Naive thymus-derived CD4-positive, alpha-beta T cell (primary cell): ENCODE results near the gene ABHD17B. TPM values are rescaled to one million over a fixed set of nuclear protein-coding genes. Genes with fewer than 3 reads are reported as not detected.
A peak's percentile ranks its signal among the peaks of the same experiment; 100 is the strongest.
"Not testable (repeated sequence)": the region's sequence is repeated elsewhere in the genome, so short reads cannot be mapped to it uniquely, and the experiment has no call there.

Experiments used
- ATAC-seq: fragments of 150-1000 bp; cut with Tn5 transposase; 2 replicates; pipeline ENCODE4 v1.10.0; 2021; ENCODE audit warnings: mild to moderate bottlenecking, moderate library complexity
- CTCF ChIA-PET: fragments of 350-600 bp; sonication (Branson Sonifier 250); formaldehyde crosslinking; loops from one replicate; lab custom pipeline; 2021; ENCODE audit warnings: antibody characterized with exemption; lab: Charles Lee
- POLR2A ChIA-PET: fragments of 350-600 bp; sonication (Branson Sonifier 250); formaldehyde crosslinking; loops from one replicate; lab custom pipeline; 2021; ENCODE audit warnings: antibody characterized with exemption, inconsistent platforms; lab: Charles Lee
- DNase-seq, 9 donors: peaks; one replicate each; pipeline versions ENCODE4 v3.0.0 to v3.0.0-alpha.2; 2020 to 2022; ENCODE audit warnings: mixed read lengths in 1 of 9
- H3K27ac ChIP-seq: one replicate; pipeline ENCODE4 v1.7.0; 2013; ENCODE audit warnings: mild to moderate bottlenecking, low read depth, low read length, moderate library complexity
- H3K27me3 ChIP-seq, 2 donors: one replicate each; pipeline ENCODE4 v1.7.0; 2013; ENCODE audit warnings: low read length in 2 of 2, mild to moderate bottlenecking in 2 of 2, moderate library complexity in 2 of 2; ENCODE audit not compliant: control insufficient read depth in 2 of 2, insufficient read depth in 2 of 2
- H3K36me3 ChIP-seq, 3 experiments: 1 replicate in 2 of 3; 2 replicates in 1 of 3; pipeline ENCODE4 v1.7.0; 2013; ENCODE audit warnings: low read length in 3 of 3, mild to moderate bottlenecking in 3 of 3, moderate library complexity in 1 of 3; ENCODE audit not compliant: insufficient read depth in 3 of 3, control insufficient read depth in 2 of 3
- H3K4me1 ChIP-seq, 2 donors: one replicate each; pipeline ENCODE4 v1.7.0; 2013; ENCODE audit warnings: low read length in 2 of 2, mild to moderate bottlenecking in 2 of 2, moderate library complexity in 1 of 2; ENCODE audit not compliant: control insufficient read depth in 2 of 2, insufficient read depth in 2 of 2
- H3K4me3 ChIP-seq: 2 replicates; pipeline ENCODE4 v1.7.0; 2013; ENCODE audit warnings: mild to moderate bottlenecking, low read length
- H3K9me3 ChIP-seq, 3 experiments: 1 replicate in 2 of 3; 2 replicates in 1 of 3; pipeline ENCODE4 v1.7.0; 2013; ENCODE audit warnings: low read length in 3 of 3; ENCODE audit not compliant: control insufficient read depth in 2 of 3
- H3K27ac Mint-ChIP-seq, 9 donors: one replicate each; pipeline ENCODE4 v1.8.0; 2020 to 2022; ENCODE audit warnings: mixed read lengths in 9 of 9, mild to moderate bottlenecking in 8 of 9, moderate library complexity in 5 of 9, inconsistent platforms in 2 of 9
- H3K27me3 Mint-ChIP-seq, 5 donors: one replicate each; pipeline ENCODE4 v1.8.0; 2021 to 2022; ENCODE audit warnings: mixed read lengths in 5 of 5, mild to moderate bottlenecking in 1 of 5
- H3K36me3 Mint-ChIP-seq, 5 donors: one replicate each; pipeline ENCODE4 v1.8.0; 2020 to 2022; ENCODE audit warnings: mixed read lengths in 5 of 5, mild to moderate bottlenecking in 3 of 5, inconsistent platforms in 1 of 5
- H3K4me1 Mint-ChIP-seq, 7 donors: one replicate each; pipeline ENCODE4 v1.8.0; 2020 to 2022; ENCODE audit warnings: mixed read lengths in 7 of 7, mild to moderate bottlenecking in 3 of 7, inconsistent platforms in 1 of 7
- H3K4me3 Mint-ChIP-seq, 10 donors: one replicate each; pipeline ENCODE4 v1.8.0; 2020 to 2022; ENCODE audit warnings: mild to moderate bottlenecking in 10 of 10, mixed read lengths in 10 of 10, moderate library complexity in 6 of 10, inconsistent platforms in 2 of 10
- H3K9me3 Mint-ChIP-seq, 11 donors: one replicate each; pipeline ENCODE4 v1.8.0; 2020 to 2022; ENCODE audit warnings: mixed read lengths in 11 of 11, mild to moderate bottlenecking in 4 of 11, inconsistent platforms in 1 of 11, moderate library complexity in 1 of 11
- intact Hi-C, 2 donors: fragments of 100-400 bp; cut with micrococcal nuclease; formaldehyde crosslinking; loops; one replicate each; pipeline ENCODE4 v1.15.1; 2023
- polyA plus RNA-seq, 2 donors: library from polyadenylated mRNA; unstranded; fragments of 300-500 nt; fragmentation: Illumina TruSeq; gene quantifications; one replicate each; pipeline ENCODE4 v1.2.3, GENCODE V29; 2021
- total RNA-seq, 6 experiments: library from RNA in 5 of 6; stranded (reverse) in 5 of 6; gene quantifications; 1 replicate in 5 of 6; 2 replicates in 1 of 6; pipeline ENCODE4 v1.2.3 and lab custom pipeline; 2021 to 2026

The ABHD17B gene
- total RNA-seq (10 to 100 TPM in 4 of 5 experiments, 1 to 10 TPM in 1; 9.9 to 24.5 (median 18.7) TPM), polyA plus RNA-seq (10 to 100 TPM; 23.6 to 26.1 TPM), total RNA-seq (lab: John Stamatoyannopoulos, UW) (15.7 reads per million, percentile 45 among the genes with 10 or more reads in this experiment)

DNA sequence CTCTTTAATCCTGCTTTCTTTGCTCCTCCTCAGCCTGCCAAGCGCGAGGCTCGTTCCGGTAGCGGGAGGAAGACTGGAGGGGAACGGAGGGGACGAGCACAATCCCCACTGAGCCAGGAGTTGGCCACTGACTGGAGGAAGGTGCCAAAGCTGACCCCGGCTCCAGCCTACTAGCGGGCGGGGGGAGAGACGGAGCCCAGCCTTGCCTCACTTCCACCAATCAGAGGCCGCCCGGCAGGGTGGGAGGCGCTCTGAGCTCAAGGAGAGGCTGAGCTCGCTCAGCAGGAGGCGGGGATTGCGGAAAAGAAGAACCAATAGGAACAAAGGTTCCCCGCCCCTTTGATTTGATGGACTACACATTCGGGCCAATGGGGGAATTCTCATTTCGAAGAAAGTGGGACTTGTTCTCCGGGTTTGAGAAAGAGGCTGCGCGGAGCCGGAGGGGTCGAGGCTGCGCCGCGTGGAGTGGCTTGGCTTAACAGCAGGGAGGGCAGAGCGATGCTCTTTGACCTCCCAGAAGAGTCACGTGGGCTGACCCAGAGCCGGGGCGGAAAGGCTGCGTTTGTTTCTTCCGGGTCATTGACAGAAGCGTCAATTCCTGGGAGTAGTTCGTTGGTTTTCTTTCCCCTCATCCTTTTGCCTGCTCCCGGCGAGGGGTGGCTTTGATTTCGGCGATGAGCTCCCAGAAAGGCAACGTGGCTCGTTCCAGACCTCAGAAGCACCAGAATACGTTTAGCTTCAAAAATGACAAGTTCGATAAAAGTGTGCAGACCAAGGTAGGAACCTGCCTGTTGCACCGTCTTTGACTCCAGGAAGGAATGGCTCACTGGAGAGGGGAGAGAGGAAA lies at the start of gene ABHD17B, which contains the start of gene C9orf85:
ABHD17B (minus strand) TSS at position 133 of the 847 bp plus-strand sequence. CDS start 36,113 bp downstream, outside the sequence.
C9orf85 (plus strand) TSS at position 579 of the 847 bp plus-strand sequence; CDS start at position 675, 96 bp downstream.
- Mint-ChIP-seq H3K27ac (peak within 1 kb of the TSS; percentile 90 to 99 (median 95)), H3K27me3 (no peaks in the 10 kb centered on the region), H3K4me1 (peaks cover 47 to 82% (median 69%) of the 10 kb centered on the region in 7 donors), H3K4me3 (peak within 1 kb of the TSS; percentile 95 to 100 (median 100)), H3K36me3 (peaks cover 0 to 5% (median 0%) of the 10 kb centered on the region in 5 donors), H3K9me3 (no peaks in the 10 kb centered on the region)
- CTCF ChIA-PET: interaction anchor here (1.0 to 1.2 kb wide), 4 partner anchors 13 to 128 kb away, joined by 4 to 8 read pairs (median 5); no protein-coding TSS in a partner anchor
- Histone ChIP-seq H3K4me1 (peaks cover 15 to 22% of the 10 kb centered on the region in 2 donors), H3K36me3 (peaks cover 0 to 5% (median 0%) of the 10 kb centered on the region in 3 experiments), H3K4me3 (peak within 1 kb of the TSS; percentile 83), H3K27ac (peak within 1 kb of the TSS; percentile 74), H3K27me3 (peaks cover 0 to 3% of the 10 kb centered on the region in 2 donors), H3K9me3 (no peaks in the 10 kb centered on the region)
- POLR2A ChIA-PET: interaction anchor here (0.6 to 2.1 kb wide), 13 partner anchors 9 to 148 kb away, joined by 3 to 12 read pairs (median 5); partner anchors contain the start of gene CEMIP2
- intact Hi-C loops: loop anchor here (1.0 to 10.0 kb wide), 16 partner anchors 14 to 1652 kb away; partner anchors contain the start of genes SMC5 (in 2 of the 2), ZFAND5 (in 2 of the 2) and CEMIP2 (in 1 of the 2)
- peak; percentile 84 to 98 (median 95) for DNase-seq
- peak; percentile 96 for ATAC-seq

- ATAC-seq: no peak
- no peak overlapping the region for H3K27ac Mint-ChIP-seq
- H3K4me1 Mint-ChIP-seq: peaks cover 0 to 3% (median 0%) of the 10 kb centered on the region in 7 donors
- Histone ChIP-seq H3K4me3 (no peak overlapping the region), H3K9me3 (no peaks in the 10 kb centered on the region), H3K27ac (no peak overlapping the region), H3K4me1 (no peaks in the 10 kb centered on the region), H3K36me3 (peaks cover 0 to 1% (median 0%) of the 10 kb centered on the region in 3 experiments), H3K27me3 (no peaks in the 10 kb centered on the region)
- intact Hi-C loops: no loop called here
- H3K36me3 Mint-ChIP-seq: peaks cover 6 to 44% (median 15%) of the 10 kb centered on the region in 5 donors
- peaks cover 0 to 1% (median 0%) of the 10 kb centered on the region in 11 donors for H3K9me3 Mint-ChIP-seq
- POLR2A ChIA-PET: no interaction called here
- no peak overlapping the region for H3K4me3 Mint-ChIP-seq
- no peaks in the 10 kb centered on the region for H3K27me3 Mint-ChIP-seq
- DNase-seq: no peak
- CTCF ChIA-PET: no interaction called here
These were observed 44.4 kb upstream of the ABHD17B start for GRCh38 chr9:71955300-71955915.

- H3K27me3 Mint-ChIP-seq, ATAC-seq, H3K4me1 Mint-ChIP-seq, H3K4me3 Mint-ChIP-seq, H3K36me3 ChIP-seq, H3K9me3 Mint-ChIP-seq, DNase-seq, H3K9me3 ChIP-seq, intact Hi-C loops, H3K4me3 ChIP-seq, POLR2A ChIA-PET, H3K27me3 ChIP-seq, CTCF ChIA-PET, H3K4me1 ChIP-seq, H3K27ac ChIP-seq: not testable (repeated sequence)
- Mint-ChIP-seq H3K36me3 (peaks cover under 1 to 40% (median 12%) of the 10 kb centered on the region in 5 donors), H3K27ac (peak overlapping the region in 1 of 9 donors; percentile 33)
These were observed 43.7 kb upstream of the ABHD17B start for GRCh38 chr9:71954652-71955051.

- POLR2A ChIA-PET: no interaction called here
These were observed 33.9 kb upstream of the ABHD17B start for GRCh38 chr9:71944754-71945375.

DNA sequence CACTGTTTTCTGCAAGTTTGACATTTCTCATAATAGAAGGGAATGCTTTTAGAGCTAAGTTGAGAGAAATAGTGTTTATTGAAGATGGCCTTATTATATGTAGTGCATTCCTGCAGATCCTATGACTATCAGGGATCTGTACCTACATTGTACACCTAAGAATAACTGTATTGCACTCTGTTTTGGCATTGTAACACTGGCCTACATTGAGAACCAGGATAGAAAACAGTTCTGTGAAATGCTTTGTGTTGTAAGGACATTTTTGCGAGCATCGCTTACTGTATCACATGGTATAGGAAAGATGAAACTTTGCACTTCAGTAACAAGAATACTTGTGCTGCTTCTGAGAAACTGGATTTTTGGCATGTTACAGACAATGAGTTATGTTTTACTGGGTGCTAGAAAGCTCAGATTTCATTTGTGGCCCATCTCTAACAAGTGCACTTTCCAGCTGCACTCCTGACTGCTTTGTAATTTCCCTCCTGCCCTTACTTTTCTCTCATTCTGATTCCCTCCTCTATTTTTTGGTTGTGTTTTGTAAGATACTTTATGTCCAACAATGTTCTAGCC lies 31.1 kb upstream of the ABHD17B start:
- no peaks in the 10 kb centered on the region for H3K27me3 Mint-ChIP-seq
- peak overlapping the region in 1 of 9 donors; percentile 20 for H3K27ac Mint-ChIP-seq
- intact Hi-C loops: no loop called here
- no peak for ATAC-seq
- CTCF ChIA-PET: no interaction called here
- no peaks in the 10 kb centered on the region for H3K9me3 Mint-ChIP-seq
- H3K36me3 Mint-ChIP-seq: peaks cover 0 to 10% (median 3%) of the 10 kb centered on the region in 5 donors
- Histone ChIP-seq H3K36me3 (no peaks in the 10 kb centered on the region), H3K4me1 (no peaks in the 10 kb centered on the region), H3K27me3 (no peaks in the 10 kb centered on the region), H3K4me3 (no peak overlapping the region), H3K27ac (no peak overlapping the region), H3K9me3 (no peaks in the 10 kb centered on the region)
- H3K4me1 Mint-ChIP-seq: peaks cover 12 to 43% (median 28%) of the 10 kb centered on the region in 7 donors
- POLR2A ChIA-PET: no interaction called here
- no peak for DNase-seq
- no peak overlapping the region for H3K4me3 Mint-ChIP-seq

More at GRCh38 chr9:71944754-71945375, 33.9 kb upstream of the ABHD17B start:
- intact Hi-C loops: no loop called here
- H3K27ac ChIP-seq: no peak overlapping the region
- no peaks in the 10 kb centered on the region for H3K4me1 ChIP-seq
- Mint-ChIP-seq H3K4me3 (no peak overlapping the region), H3K27ac (peak overlapping the region in 1 of 9 donors; percentile 26), H3K36me3 (peaks cover 2 to 25% (median 9%) of the 10 kb centered on the region in 5 donors), H3K4me1 (peaks cover 9 to 28% (median 22%) of the 10 kb centered on the region in 7 donors), H3K9me3 (no peaks in the 10 kb centered on the region), H3K27me3 (no peaks in the 10 kb centered on the region)
- DNase-seq: no peak
- ATAC-seq: no peak
- no peaks in the 10 kb centered on the region for H3K27me3 ChIP-seq
- no peak overlapping the region for H3K4me3 ChIP-seq
- CTCF ChIA-PET: no interaction called here
- H3K9me3 ChIP-seq: no peaks in the 10 kb centered on the region
- H3K36me3 ChIP-seq: peaks cover 0 to 8% (median 0%) of the 10 kb centered on the region in 3 experiments
